Mesothelial cell of epicardium (in vitro differentiated cells): ENCODE measurements around the gene NR1H2. TPM values are rescaled to one million over a fixed set of nuclear protein-coding genes. Genes with fewer than 3 reads are reported as not detected.
"Not testable (repeated sequence)": the region's sequence is repeated elsewhere in the genome, so short reads cannot be mapped to it uniquely, and the experiment has no call there.

Source experiments
- DNase-seq, 2 experiments: peaks; one replicate each; pipeline ENCODE4 v3.0.0; 2021; ENCODE audit warnings: low spot score in 2 of 2; ENCODE audit not compliant: unreplicated experiment in 2 of 2
- H3K27ac Mint-ChIP-seq: 2 replicates; pipeline ENCODE4 v1.8.0; 2021; ENCODE audit warnings: mixed read lengths
- H3K27me3 Mint-ChIP-seq: 2 replicates; pipeline ENCODE4 v1.8.0; 2021; ENCODE audit warnings: low read depth, mixed read lengths
- H3K36me3 Mint-ChIP-seq: 2 replicates; pipeline ENCODE4 v1.8.0; 2021; ENCODE audit warnings: mixed read lengths
- H3K4me1 Mint-ChIP-seq: 2 replicates; pipeline ENCODE4 v1.8.0; 2021; ENCODE audit warnings: mixed read lengths
- H3K4me3 Mint-ChIP-seq: 2 replicates; pipeline ENCODE4 v1.8.0; 2021; ENCODE audit warnings: mild to moderate bottlenecking, moderate library complexity, mixed read lengths
- H3K9me3 Mint-ChIP-seq: 2 replicates; pipeline ENCODE4 v1.8.0; 2021; ENCODE audit warnings: mixed read lengths
- total RNA-seq: library from RNA; stranded (reverse); gene quantifications from 3 replicates; pipeline ENCODE4 v1.2.1, GENCODE V29; 2021
- TF ChIP-seq, protein P1 (sequence below): fragments of 200-600 bp; sonication (generic); IDR thresholded peaks from one replicate; pipeline ENCODE4 v1.5.0; 2021; ENCODE audit warnings: antibody characterized with exemption; ENCODE audit not compliant: unreplicated experiment

Gene NR1H2
- total RNA-seq, 1 donor from 2014 or later, result 39.1 TPM

DNA sequence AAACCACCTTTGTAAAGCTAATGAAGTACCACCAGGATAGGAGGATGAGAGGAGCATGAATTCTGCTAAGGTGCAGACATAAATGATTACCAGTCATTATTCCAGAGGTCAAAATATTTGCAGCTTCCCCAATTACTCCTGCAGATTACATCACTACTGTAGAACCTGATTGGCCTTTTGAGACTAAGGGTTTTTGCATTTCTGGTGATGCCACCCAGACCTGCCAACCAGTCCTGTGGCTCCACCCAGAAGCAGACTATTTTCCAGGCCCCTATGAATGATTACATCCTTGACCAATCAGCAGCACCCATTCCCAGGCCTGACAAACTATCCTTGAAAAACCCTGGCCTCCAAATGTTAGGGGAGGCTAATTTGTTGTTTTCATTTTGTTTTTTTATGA, 35.9 kb upstream of the NR1H2 start:
- TF ChIP-seq, protein P1, sequence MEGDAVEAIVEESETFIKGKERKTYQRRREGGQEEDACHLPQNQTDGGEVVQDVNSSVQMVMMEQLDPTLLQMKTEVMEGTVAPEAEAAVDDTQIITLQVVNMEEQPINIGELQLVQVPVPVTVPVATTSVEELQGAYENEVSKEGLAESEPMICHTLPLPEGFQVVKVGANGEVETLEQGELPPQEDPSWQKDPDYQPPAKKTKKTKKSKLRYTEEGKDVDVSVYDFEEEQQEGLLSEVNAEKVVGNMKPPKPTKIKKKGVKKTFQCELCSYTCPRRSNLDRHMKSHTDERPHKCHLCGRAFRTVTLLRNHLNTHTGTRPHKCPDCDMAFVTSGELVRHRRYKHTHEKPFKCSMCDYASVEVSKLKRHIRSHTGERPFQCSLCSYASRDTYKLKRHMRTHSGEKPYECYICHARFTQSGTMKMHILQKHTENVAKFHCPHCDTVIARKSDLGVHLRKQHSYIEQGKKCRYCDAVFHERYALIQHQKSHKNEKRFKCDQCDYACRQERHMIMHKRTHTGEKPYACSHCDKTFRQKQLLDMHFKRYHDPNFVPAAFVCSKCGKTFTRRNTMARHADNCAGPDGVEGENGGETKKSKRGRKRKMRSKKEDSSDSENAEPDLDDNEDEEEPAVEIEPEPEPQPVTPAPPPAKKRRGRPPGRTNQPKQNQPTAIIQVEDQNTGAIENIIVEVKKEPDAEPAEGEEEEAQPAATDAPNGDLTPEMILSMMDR, result no peak
- Mint-ChIP-seq H3K9me3 (peaks cover 29% of the 10 kb centered on the region), H3K27ac (no peak overlapping the region), H3K27me3 (no peaks in the 10 kb centered on the region), H3K4me1 (no peaks in the 10 kb centered on the region), H3K4me3 (no peak overlapping the region), H3K36me3 (peaks cover 46% of the 10 kb centered on the region)
- no peak for DNase-seq

DNA sequence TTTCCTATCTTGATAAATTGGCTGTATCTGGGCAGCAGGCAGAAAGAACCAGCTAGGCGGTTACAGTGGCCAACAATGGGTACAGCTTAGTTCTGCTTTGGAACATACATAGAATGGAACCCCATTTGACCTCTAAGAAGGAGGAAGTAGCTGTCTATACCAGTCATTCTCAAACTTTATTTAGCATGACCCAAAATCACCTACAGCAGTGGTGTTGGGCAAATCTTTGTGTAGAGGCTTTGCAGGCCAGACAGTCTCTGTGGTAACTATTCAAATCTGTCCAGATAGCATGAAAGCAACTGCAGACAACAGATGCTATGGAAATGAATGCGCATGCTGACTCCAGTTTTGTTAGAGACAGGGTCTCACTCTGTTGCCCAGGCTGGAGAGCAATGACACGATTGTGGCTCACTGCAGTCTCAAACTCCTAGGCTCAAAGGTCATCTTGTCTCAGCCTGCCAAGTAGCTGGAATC, 35.1 kb upstream of the NR1H2 start:
- peaks cover 25% of the 10 kb centered on the region for H3K9me3 Mint-ChIP-seq
- DNase-seq, result no peak
- no peaks in the 10 kb centered on the region for H3K27me3 Mint-ChIP-seq
- no peaks in the 10 kb centered on the region for H3K4me1 Mint-ChIP-seq
- peaks cover 48% of the 10 kb centered on the region for H3K36me3 Mint-ChIP-seq
- H3K27ac Mint-ChIP-seq, result no peak overlapping the region
- H3K4me3 Mint-ChIP-seq, result no peak overlapping the region
- TF ChIP-seq, protein P1, result no peak

DNA sequence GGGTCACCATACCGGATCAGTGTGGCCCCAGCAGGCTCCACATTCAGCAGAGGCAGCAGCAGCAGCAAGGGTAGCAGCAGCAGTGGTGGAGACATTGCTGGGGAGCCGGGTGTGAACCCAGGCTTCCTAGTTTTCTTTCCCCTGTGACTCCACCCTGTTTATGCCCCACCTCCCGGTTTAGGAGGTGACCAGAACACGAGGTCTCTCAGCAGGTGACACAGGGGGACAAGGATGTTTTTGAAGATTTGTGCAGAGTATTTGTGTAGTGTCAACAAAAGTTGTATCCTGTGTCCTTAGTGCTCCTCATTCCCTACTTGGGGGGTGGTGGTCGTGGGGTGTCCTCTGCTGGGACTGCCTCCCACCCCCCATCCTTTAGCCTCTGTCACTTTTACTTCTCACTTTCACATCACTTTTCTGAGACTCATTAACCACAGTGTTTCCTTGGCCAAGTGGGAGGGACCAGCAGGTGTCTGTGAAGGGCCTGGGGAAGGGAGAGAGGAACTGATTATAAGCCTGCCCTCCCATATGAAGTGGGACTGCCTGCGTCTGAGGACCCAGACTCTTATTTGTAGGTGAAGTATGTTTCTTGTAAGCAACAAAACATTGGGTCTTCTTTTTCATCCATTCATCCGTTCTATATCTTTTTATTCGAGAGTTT, 31.5 kb upstream of the NR1H2 start:
- TF ChIP-seq, protein P1, result no peak
- no peak overlapping the region for H3K4me3 Mint-ChIP-seq
- peaks cover 35% of the 10 kb centered on the region for H3K36me3 Mint-ChIP-seq
- H3K27me3 Mint-ChIP-seq, result no peaks in the 10 kb centered on the region
- H3K9me3 Mint-ChIP-seq, result peaks cover 19% of the 10 kb centered on the region
- no peak for DNase-seq
- no peaks in the 10 kb centered on the region for H3K4me1 Mint-ChIP-seq
- no peak overlapping the region for H3K27ac Mint-ChIP-seq

- H3K4me1 Mint-ChIP-seq, DNase-seq, H3K4me3 Mint-ChIP-seq, H3K27ac Mint-ChIP-seq, H3K27me3 Mint-ChIP-seq: not testable (repeated sequence)
- Mint-ChIP-seq H3K9me3 (peaks cover 13% of the 10 kb centered on the region), H3K36me3 (peaks cover 26% of the 10 kb centered on the region)
Observed at GRCh38 chr19:50347089-50347581, 29.1 kb upstream of the NR1H2 start.

- H3K4me3 Mint-ChIP-seq, result no peak overlapping the region
- H3K36me3 Mint-ChIP-seq, result peaks cover 17% of the 10 kb centered on the region
- H3K9me3 Mint-ChIP-seq, result peaks cover 10% of the 10 kb centered on the region
- H3K27ac Mint-ChIP-seq, result no peak overlapping the region
- H3K27me3 Mint-ChIP-seq, result no peaks in the 10 kb centered on the region
- TF ChIP-seq, protein P1, result no peak
- H3K4me1 Mint-ChIP-seq, result no peaks in the 10 kb centered on the region
- DNase-seq, result no peak
Observed at GRCh38 chr19:50349277-50350057, 26.8 kb upstream of the NR1H2 start.

DNA sequence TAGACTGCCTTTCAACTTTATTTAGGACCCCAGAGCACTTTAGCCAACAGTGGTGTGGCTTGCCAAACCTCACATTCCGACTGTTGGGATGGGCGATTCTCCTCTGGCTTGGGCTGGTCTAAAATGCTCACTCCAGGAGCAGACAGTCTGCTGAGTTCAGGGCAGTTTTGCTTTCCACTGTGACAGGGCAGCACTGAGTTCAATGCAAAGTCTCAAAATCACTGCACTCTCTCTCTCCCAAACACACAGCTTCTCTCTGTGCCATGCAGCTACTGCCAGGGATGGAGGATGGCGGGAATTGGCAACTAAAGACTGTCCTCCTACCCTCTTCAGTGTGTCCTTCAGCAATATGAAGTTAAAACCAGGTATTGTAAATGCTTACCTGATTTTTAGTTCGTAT, 24.0 kb upstream of the NR1H2 start:
- Mint-ChIP-seq H3K36me3 (peaks cover 8% of the 10 kb centered on the region), H3K27me3 (no peaks in the 10 kb centered on the region), H3K27ac (no peak overlapping the region), H3K9me3 (no peaks in the 10 kb centered on the region), H3K4me1 (no peaks in the 10 kb centered on the region), H3K4me3 (no peak overlapping the region)
- TF ChIP-seq, protein P1, result no peak
- no peak for DNase-seq

GRCh38 chr19:50353487-50353880, 22.8 kb upstream of the NR1H2 start:
- not testable (repeated sequence) for H3K4me1 Mint-ChIP-seq, DNase-seq, H3K9me3 Mint-ChIP-seq, H3K27me3 Mint-ChIP-seq, H3K27ac Mint-ChIP-seq, H3K4me3 Mint-ChIP-seq, H3K36me3 Mint-ChIP-seq
